Stimulated activated CD8-positive, alpha-beta memory T cell treated with anti-CD3 and anti-CD28 coated beads, Interleukin-7, amount 100 ng/mL, for 1 hour (primary cell): Measurements from ENCODE around the gene RBM33.

Source experiments
- DNase-seq, 2 donors: peaks; one replicate each; pipeline ENCODE4 v3.0.0-alpha.2; 2020; ENCODE audit warnings: low read depth in 2 of 2

The RBM33 gene

DNA sequence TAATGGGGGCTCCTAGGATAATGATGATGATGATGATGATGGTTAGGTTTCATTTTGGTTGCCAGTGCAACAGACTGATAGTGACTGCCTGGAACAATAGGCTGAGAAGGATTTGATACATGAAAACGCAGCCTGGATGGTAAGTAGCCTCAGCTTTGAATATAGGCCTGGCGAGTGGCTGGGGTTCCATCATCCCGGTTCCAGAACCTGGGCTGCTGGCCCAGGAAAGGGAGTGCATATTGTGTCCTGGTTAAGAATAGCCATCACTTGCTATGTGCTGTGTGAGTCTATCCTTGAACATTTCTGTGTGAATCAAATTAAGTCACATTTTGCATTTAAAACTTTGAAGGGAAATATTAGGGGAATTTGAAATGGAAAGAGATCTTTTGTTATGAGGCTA lies 105.1 kb downstream of the RBM33 start:
- DNase-seq = no peak

DNA sequence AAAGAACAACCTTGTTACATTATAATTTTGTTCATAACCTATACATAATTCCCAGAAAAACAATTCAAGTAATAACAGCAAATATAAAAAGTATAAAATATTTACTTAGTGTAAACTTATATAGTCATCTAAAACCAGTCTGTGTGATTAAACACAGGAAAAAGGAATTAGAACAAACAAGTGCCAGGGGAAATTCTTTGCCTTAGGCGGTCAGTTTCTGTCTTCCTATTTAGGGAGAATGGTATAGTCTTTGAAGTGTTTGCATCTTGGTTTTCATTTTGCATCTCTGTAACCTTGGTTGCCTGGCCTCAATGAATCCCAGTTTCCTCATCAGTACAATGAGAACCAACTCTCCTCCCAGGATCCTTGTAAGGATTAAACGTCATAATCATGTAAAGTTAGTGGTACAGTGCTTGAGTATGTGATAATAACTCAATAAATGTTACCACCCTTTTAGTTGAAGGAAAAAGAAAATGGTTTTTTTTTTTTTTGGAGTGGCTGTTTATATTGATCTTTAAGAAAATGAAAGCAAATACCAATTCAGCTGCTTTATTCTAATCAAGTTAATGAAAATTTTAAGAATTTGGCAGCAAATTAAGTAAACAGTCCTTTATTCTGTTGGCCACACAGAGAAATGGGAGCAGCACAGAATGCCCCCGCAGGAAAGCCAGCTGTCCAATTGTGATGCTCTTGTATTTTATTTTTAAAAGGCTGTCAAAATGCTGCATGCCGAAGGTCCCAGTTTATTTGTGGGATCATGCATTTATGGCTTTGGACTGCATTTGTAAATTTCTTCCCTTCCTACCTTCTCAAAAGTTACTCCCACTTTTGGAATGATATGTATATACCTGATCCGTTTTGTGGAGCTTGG lies 106.0 kb downstream of the RBM33 start:
- DNase-seq = no peak

DNA sequence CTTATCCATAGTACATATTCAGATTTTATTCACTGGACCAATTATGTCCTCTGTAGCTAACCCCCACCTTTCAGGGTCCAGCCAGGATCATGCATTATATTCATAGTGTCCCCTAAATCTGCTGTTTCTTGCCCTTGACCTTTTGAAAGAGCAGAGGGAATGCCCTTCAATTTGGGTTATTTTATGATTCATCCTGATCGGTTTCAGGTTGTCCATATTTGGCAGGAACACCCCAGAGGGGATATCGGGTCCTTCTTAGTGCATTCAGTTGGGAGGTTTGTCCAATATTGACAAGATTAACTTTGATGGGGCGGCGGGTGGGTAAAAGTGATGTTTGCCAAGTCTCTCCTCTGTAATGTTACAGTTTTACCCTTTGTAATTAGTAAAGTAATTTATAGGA lies 106.9 kb downstream of the RBM33 start:
- no peak for DNase-seq

DNA sequence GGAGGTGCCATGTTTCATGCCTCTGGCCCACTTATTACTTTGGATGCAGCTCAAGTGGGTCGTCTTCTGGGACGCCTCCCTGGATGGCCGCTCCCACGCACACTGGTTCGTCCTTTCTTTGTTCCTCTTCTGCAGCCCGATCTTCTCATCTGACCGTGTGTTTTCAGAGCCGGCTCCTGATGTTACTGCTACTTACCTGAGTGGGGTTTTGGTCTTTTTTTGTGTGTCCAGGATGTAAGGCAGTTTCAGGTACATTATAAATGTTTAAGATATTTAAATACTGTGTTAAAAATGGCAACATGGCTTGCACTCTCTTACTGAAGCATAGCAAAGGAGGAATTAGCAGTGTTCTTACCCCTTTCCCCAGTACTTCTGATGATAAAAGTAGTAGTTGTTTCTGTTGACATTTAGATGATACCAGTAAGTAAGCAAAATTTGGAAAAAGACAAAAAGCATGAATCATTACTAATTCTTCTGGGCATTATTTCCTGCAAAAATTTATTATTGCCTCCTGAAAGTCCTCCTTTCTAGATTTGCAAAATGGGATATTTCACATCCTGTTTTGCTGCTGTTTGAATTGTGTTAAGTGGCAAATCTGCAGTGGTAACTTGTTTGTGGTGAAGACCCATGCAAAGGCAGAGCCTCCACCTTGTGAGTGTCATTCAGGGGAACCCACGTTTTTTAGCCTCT lies 108.4 kb downstream of the RBM33 start:
- DNase-seq = no peak

DNA sequence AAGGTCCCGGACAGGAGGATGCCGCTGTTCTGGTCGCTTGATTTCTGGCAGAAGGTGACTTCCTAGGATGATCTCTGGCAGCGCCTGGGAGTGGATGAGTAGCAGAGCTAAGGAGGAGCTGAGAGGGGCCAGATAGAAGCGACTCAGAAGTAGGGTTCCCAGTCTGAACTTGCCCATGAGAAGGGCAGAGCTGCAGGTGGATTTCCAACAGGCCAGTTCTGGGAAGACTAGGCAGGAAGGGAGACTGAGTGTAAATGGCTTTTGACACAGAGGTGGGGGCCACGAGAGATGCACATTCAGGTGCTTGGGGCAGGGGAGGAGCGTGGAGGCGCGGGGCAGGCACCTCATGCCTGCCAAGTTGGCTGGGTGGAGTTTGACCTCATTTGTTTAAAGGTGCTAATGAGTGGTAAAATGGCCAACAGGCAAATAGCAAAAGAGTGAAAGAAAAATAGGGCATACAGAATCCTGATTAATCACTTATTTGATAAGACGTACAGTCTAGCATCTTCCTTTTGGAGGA lies 109.0 kb downstream of the RBM33 start:
- no peak for DNase-seq

DNA sequence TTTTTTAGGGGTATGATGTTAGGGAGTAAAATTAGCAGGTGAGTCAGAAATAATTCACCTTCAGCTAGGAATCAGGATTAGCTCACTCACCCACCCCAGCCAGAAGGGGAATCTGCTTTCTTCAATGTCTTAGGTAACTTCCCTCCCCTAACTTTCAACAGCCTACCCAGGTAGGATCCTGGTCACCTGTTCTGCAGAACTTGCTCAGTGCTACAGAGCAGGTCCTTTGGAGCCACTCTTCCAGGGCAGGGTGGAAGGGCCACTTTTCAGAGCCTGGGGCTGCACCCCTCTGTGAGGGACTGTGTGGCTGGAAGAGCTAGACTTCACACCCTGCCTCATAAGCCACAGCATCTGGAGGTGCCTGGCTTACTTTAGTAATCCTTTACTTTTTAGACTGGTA lies 109.7 kb downstream of the RBM33 start:
- DNase-seq = no peak

DNA sequence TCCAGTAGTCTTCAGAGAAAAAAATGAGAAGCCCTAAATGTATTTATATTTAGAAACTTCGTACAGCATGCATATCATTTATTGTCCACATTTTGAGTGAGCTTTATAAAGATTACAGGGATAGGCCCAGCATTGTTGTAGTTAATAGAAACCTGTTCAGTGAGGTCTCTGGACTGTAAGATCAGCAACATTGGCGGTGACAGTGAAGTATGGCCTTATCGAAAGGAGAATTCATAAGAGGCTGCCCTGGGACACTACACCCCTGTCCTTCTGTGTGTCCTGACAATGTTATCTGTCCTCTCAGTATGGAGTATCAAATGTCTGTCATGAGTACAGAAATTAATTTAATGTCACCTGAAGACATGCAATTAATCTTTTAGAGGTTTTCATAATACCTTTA lies 110.6 kb downstream of the RBM33 start:
- no peak for DNase-seq

DNA sequence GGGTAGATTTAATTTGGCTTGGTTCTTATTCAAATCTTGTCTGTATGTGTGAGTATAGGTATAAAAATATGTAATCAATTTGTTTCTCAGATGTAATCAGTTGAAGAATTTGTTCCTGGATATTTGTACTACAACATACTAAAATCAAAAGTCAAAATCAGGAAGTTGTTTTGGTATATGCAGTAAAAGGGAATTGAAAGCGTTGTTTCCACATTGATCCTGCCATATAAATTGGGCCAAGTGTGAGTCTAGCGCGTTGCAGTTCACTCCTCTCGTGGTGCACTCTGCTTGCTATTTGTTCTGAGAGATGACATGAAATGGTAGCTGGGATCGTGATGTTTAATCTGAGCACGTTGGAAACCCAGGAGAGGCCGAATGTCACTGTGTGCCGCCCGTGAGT lies 111.9 kb downstream of the RBM33 start:
- no peak for DNase-seq

DNA sequence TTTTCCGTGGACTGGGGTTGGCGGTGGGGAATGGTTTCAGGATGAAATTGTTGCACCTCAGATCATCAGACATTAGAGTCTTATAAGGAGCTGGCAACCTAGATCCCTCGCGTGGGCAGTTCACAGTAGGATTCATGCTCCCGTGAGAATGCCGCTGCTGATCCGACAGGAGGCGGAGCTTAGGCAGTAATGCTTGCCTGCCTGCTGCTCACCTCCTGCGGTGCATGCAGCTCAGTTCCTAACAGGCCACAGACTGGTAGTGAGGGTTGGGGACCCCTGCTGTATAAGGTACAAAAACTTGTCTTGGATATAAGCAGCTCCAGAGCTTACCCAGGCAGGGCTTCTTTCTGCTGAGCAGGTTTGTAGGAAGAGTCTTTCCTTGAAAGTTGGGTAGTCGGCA lies 113.9 kb downstream of the RBM33 start:
- no peak for DNase-seq

DNA sequence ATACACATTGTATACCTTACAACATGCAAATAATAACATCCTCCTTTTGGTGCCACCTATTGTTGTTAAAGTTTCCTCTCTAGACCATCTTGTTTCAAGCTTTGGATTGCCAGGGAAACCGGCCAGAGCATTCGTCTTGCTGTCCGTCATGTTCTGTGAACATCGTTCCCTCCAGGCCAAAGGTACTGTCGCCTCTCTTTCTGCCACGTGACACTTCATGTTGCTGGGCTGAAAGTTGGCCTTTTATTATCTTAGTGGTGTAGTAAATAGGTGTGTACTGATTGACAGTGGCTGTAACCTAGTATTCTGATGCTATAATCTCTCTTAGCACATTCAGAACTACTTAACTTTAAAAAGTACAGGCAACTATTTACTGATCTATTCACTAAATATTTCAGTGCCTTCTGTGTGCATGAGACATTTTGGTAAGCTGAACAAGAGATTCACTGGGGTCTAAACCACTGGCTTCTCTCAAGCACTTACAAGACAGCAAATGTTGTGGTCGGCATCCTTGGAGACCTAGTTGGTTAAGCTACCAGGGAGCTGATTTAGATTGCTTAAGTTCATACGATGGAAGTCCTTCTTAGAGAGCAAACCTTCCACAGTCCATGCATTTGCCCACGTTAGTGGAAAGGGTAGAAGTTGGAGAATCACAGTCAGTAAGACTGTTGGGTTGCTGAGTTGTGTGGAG lies 115.4 kb downstream of the RBM33 start:
- DNase-seq = no peak

DNA sequence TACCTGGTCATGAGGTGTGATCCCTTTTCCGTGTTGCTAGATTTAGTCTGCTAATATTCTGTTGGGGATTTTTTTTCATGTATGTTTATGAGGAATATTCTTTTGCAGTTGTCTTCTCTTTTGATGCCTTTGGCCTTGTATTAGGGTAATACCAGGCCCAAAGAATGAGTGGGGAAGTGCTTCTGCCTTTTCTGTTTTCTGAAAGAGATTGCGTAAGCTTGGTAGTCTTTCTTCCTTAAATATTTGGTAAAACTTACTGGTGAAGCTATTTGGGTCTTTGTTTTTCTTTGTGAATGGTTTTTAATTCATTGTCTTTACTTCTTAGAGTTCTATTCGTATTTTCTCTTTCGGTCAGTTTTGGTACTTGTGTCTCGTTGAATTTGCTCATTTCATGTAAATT lies 116.7 kb downstream of the RBM33 start:
- no peak for DNase-seq

DNA sequence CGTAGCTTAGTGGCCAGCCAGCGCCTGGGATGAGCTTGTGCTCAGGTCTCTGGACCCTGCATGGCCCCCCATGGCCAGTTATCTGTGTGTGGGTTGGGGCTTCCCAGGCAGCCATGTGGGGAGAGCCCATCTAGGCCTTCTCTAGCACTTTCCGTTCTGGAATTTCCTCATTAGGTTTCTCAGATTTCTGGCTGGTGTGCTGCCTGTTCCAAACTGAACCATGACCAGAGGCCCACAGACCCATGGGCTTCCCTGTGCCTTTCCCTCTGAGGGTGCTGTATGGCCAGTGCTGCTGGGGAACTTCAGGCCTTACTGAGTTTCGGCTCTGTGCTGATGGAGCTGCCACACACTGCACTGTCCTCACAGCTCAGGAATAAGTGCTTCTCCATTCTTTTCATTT lies 117.6 kb downstream of the RBM33 start:
- DNase-seq = no peak

DNA sequence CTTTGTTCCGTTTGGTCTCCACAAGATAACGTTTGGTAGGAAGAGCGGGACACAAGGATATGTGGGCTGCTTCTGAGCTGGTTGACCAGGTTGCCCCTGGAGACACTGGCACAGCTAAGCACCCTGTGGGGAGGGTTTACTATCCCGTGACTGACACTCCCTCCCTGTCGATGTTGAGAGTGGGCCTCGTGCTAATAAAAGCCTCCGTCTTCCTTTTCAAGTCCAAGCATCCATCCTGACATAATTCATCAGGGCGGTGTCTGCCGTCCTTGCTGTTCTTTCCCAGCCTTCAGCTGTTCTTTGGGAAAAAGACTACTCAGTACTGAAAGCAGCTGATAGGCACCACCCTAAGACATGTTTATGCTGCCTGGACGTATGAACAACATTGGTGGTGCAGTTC lies 118.2 kb downstream of the RBM33 start:
- DNase-seq = no peak

DNA sequence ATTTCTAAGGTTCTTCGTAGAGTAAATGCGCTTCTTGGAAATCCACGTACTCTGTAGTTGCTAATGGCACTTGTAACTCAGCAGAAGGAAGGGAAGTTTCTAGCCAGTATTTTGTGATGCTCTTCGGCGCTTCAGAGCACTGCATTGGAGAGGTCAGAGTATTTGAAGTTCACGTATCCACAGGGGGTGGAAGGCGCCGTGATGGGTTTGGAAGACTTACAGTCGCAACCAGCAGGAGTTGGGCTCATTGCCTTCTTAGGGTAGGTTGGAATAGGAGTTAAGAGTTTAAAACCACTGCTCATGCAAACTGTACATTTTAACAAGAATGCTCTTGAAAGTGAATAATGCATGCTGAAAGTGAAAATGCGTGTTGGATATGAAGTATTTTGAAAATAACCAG lies 118.7 kb downstream of the RBM33 start:
- DNase-seq = no peak

DNA sequence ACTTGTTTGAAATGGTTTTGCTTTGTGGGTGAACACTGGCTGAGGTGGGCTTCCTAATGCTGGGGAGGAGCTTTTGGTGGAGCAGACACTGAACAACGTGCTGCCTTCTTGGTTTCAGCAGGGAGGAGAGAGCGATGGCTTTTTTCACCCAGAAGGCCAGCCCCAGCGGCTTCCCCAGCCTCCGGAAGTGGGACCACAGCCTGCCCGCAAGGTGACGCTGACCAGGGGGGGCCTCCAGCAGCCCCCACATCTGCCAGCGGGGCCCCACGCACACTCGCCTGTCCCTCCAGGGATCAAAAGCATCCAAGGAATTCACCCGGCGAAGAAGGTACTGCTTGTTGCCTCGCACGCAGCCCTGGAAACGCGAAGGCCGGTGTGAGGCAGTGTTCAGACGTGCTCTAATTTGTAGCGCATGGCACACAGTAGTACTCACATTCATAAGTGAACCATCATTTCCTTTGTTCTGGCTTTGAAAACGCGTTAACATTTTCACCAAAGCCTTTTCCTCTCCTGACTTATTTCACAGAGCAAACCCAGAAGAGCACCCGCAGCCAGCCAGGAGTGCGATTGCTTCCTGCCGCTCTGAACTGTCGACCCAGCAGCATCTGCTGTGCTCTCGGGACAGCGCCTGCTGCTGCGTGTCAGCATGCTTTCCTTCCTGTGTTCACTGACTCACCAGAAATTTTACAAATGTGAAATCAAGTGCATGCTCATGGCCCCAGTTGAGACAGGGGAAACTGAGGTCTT lies 119.4 kb downstream of the RBM33 start:
- no peak for DNase-seq

DNA sequence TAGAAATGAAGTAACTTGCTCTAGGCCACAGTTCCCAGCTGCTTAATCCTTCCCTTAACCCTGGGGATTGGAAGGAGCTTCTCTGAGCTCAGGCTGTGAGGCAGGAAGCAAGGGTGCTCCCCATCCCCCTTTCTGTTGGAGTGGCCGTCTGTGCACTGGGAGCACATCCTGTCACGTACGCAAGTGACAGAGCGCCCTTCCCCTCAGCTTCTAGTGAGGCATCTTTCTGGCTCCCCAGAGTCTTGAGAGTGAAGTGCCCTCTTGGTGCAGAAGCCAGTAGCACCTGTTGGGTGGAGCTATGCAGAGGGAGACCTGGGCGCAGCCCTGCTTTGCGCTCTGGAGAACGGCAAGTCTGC lies 120.0 kb downstream of the RBM33 start:
- DNase-seq = no peak

DNA sequence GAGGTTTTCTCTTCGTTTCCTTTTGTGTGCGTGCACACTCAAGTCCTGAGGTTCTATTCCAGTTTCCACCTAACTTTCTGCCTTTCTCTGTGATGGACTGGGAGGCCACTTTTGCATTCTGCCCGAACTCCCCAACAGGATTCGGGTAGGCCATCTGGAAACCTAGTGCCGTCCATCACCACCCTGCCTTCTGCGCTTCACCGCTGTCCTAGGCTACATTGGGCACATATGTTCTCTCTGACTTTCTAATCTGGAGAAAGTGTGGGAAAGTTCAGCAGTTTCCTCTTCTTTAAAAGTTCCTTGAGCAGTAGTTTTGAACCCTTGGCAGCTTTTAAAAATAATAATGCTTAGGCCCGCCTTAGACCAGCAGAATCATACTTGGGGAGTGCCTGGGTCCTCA lies 121.0 kb downstream of the RBM33 start:
- DNase-seq = no peak

DNA sequence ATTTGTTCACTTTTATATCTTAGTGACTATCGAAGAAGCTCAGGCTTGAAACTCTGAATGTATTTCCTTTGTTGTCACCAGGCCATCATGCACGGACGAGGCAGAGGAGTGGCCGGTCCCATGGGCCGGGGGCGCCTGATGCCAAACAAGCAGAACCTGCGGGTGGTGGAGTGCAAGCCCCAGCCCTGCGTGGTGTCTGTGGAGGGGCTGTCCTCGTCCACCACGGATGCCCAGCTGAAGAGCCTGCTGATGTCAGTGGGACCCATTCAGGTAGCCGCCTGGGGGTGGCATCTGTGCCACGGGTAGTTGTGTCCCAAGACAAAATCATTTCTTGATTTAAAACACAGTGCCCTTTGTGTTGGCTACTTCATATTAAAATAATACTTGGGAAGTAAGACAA lies 121.9 kb downstream of the RBM33 start:
- DNase-seq = no peak

DNA sequence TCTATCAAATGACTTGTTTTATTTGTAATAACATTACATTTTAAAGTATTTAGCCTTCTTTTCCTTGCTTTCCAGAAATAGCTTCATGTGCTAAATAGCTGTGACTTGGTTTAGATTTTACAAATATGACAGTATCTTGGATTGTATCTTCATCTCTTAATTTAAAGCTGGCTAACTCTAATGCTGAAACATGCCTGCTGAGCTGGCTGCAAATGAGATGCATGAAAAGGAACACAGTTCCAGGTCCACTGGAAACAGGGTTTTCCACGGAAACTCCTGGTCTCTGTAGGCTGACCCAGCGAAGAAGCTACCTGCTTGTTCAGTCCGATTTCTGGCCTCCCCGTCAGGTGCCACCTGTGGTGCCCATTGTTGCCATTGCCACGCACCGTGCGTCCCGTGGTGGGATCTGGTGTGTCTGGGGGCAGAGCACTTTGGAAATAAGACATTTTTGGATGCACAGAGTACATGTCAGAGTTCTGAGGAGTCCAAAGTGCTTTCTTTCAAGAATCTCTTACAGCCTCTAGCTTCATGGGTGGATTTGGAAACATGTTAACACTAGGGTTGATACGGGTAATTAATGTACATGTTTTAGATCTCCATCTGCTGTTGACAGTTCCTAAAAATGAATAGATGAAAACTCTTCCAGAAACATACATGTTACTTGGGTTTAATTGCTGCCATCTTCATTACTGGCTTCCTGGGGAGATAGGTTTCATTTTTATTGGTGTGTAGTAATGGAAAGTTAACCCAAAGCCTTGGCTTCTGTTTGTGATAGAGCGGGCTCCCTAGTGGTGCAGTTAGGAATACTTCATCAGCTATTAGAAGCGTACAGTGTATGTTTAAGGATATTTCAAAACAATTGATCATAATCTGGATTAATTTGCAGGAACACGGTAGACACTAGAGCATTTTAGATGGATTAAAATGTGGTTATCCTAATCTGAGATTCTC lies 122.8 kb downstream of the RBM33 start:
- no peak for DNase-seq

DNA sequence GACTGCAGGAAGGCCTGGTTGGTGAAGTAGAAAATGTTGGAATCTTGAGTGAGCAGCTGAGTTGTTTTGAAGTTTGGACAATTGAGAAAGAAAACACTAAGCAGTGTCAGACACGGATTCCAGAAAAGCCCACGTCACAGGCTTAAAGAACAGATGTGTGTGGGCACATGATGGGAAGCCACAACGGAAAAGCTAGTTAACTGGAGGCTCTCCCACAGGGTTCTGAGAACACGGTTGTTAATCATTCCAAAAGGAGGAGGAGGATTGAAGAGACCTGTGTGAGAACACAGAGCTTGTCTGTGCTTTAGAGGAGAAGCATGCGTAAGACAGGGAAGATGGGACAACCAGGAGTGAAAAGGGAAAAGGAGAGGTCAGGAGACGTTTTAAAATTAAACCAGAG lies 125.2 kb downstream of the RBM33 start:
- no peak for DNase-seq

DNA sequence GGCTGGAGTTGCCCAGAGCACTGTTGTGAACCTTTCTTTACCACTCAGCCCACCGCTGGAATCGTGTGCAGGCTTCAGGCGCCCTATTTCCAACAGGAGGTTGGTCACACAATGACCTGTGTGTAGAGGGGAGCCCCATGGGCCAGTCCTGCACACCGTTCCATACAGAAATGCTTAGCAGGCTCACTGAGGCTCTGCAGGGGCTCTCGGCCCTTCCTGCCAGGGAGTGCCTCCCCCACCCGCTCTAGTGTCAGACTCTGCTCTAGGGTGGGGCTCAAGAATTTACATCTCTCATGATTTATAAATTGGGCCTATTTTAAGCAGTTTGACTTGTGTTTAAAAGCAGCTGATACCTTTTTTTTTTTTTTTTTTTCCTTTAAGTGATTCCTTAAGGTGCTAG lies 125.8 kb downstream of the RBM33 start:
- DNase-seq = no peak
